HepG2 (cell line): ENCODE data around the gene SARS2. TPM values are rescaled to one million over a fixed set of nuclear protein-coding genes. Genes with fewer than 3 reads are reported as not detected.

Experiments
- CBFB ChIP-seq: sonication (generic); formaldehyde crosslinking; IDR thresholded peaks from 2 replicates; pipeline ENCODE4 v1.4.0; 2020; ENCODE audit warnings: missing genetic modification reagents
- HDAC1 ChIP-seq: sonication (generic); formaldehyde crosslinking; IDR thresholded peaks from 2 replicates; pipeline ENCODE4 v1.5.1; 2020; ENCODE audit warnings: mild to moderate bottlenecking, missing genetic modification reagents
- HNRNPL ChIP-seq: fragments of 200-400 bp; formaldehyde crosslinking; IDR thresholded peaks from 2 replicates; pipeline ENCODE4 v1.6.1; 2017; ENCODE audit warnings: mild to moderate bottlenecking, low read depth, low read length
- MEF2D ChIP-seq: sonication (generic); formaldehyde crosslinking; IDR thresholded peaks from 2 replicates; pipeline ENCODE4 v1.5.1; 2020; ENCODE audit warnings: mild to moderate bottlenecking, missing genetic modification reagents
- NCOA5 ChIP-seq: sonication (generic); formaldehyde crosslinking; IDR thresholded peaks from 2 replicates; pipeline ENCODE4 v1.4.0; 2020; ENCODE audit warnings: missing genetic modification reagents
- NFE2 ChIP-seq: sonication (generic); formaldehyde crosslinking; IDR thresholded peaks from 2 replicates; pipeline ENCODE4 v1.4.0; 2020; ENCODE audit warnings: missing genetic modification reagents
- SALL1 ChIP-seq: sonication (generic); formaldehyde crosslinking; IDR thresholded peaks from 2 replicates; pipeline ENCODE4 v1.8.0; 2022; ENCODE audit warnings: mild to moderate bottlenecking, missing genetic modification reagents
- SCMH1 ChIP-seq: sonication (generic); formaldehyde crosslinking; IDR thresholded peaks from 2 replicates; pipeline ENCODE4 v1.9.0; 2021; ENCODE audit warnings: missing genetic modification reagents, mild to moderate bottlenecking, borderline replicate concordance
- SKI ChIP-seq: fragments of 450-650 bp; IDR thresholded peaks from one replicate; pipeline ENCODE4 v1.6.1; 2018; ENCODE audit warnings: mild to moderate bottlenecking; ENCODE audit not compliant: partially characterized antibody
- SMAD3 ChIP-seq: sonication (generic); formaldehyde crosslinking; IDR thresholded peaks from 2 replicates; pipeline ENCODE4 v1.4.0; 2020; ENCODE audit warnings: missing genetic modification reagents
- TBP ChIP-seq: sonication (generic); formaldehyde crosslinking; IDR thresholded peaks from 2 replicates; pipeline ENCODE4 v1.5.0; 2020; ENCODE audit warnings: missing genetic modification reagents
- ZNF101 ChIP-seq: sonication (generic); formaldehyde crosslinking; IDR thresholded peaks from 2 replicates; pipeline ENCODE4 v1.4.0; 2020; ENCODE audit warnings: mild to moderate bottlenecking, low read depth, missing genetic modification reagents, borderline replicate concordance
- ZNF263 ChIP-seq: sonication (generic); formaldehyde crosslinking; IDR thresholded peaks from 2 replicates; pipeline ENCODE4 v1.4.0; 2020; ENCODE audit warnings: missing genetic modification reagents
- ZNF670 ChIP-seq: sonication (generic); formaldehyde crosslinking; IDR thresholded peaks from 2 replicates; pipeline ENCODE4 v1.8.0; 2022; ENCODE audit warnings: mild to moderate bottlenecking, missing genetic modification reagents, borderline replicate concordance
- polyA plus RNA-seq, 8 experiments: library from polyadenylated mRNA; depleted of rRNA in 3 of 8; stranded (reverse) in 7 of 8; unstranded in 1 of 8; fragments of >200 nt; fragmentation: Illumina TruSeq in 4 of 8; extraction: Trizol in 4 of 8; gene quantifications; 2 replicates each; pipeline versions ENCODE4 v1.2.1 to v1.2.3, GENCODE V29; 2011 to 2016; ENCODE audit warnings: low read depth in 4 of 8, missing spikeins in 1 of 8, mixed read lengths in 1 of 8; ENCODE audit not compliant: insufficient read depth in 1 of 8
- total RNA-seq, 5 experiments: library from RNA; depleted of rRNA; stranded (reverse); fragments of >200 nt; fragmentation: Illumina TruSeq; extraction: Trizol; gene quantifications; 2 replicates each; pipeline ENCODE4 v1.2.3, GENCODE V29; 2016; ENCODE audit warnings: low read depth in 1 of 5
- TF ChIP-seq, protein P1 (sequence below): sonication (generic); formaldehyde crosslinking; IDR thresholded peaks from 2 replicates; pipeline ENCODE4 v1.5.1; 2020; ENCODE audit warnings: mild to moderate bottlenecking, missing genetic modification reagents, moderate library complexity
- TF ChIP-seq, protein P2 (sequence below), 2 experiments: sonication (generic) in 1 of 2; formaldehyde crosslinking in 1 of 2; IDR thresholded peaks; 2 replicates each; pipeline versions ENCODE4 v1.4.0 to v1.6.1; 2018 to 2020; ENCODE audit warnings: missing genetic modification reagents in 2 of 2, borderline replicate concordance in 1 of 2, low read depth in 1 of 2, mild to moderate bottlenecking in 1 of 2, missing biosample characterization in 1 of 2
- TF ChIP-seq, protein P3 (sequence below): sonication (generic); formaldehyde crosslinking; IDR thresholded peaks from 2 replicates; pipeline ENCODE4 v1.5.1; 2020; ENCODE audit warnings: missing genetic modification reagents, mild to moderate bottlenecking, borderline replicate concordance
- TF ChIP-seq, protein P4 (sequence below): sonication (generic); formaldehyde crosslinking; IDR thresholded peaks from 2 replicates; pipeline ENCODE4 v1.8.0; 2022; ENCODE audit warnings: low read depth, missing genetic modification reagents
- TF ChIP-seq, protein P5 (sequence below): sonication (generic); formaldehyde crosslinking; IDR thresholded peaks from 2 replicates; pipeline ENCODE4 v1.5.1; 2020; ENCODE audit warnings: mild to moderate bottlenecking, missing genetic modification reagents, moderate library complexity

Gene SARS2
- total and polyA plus RNA-seq, 2 of the 13 experiments (the other 11 are each of a cell fraction or from before 2014, with no cell fraction given) = 40.0 to 48.6 TPM

DNA sequence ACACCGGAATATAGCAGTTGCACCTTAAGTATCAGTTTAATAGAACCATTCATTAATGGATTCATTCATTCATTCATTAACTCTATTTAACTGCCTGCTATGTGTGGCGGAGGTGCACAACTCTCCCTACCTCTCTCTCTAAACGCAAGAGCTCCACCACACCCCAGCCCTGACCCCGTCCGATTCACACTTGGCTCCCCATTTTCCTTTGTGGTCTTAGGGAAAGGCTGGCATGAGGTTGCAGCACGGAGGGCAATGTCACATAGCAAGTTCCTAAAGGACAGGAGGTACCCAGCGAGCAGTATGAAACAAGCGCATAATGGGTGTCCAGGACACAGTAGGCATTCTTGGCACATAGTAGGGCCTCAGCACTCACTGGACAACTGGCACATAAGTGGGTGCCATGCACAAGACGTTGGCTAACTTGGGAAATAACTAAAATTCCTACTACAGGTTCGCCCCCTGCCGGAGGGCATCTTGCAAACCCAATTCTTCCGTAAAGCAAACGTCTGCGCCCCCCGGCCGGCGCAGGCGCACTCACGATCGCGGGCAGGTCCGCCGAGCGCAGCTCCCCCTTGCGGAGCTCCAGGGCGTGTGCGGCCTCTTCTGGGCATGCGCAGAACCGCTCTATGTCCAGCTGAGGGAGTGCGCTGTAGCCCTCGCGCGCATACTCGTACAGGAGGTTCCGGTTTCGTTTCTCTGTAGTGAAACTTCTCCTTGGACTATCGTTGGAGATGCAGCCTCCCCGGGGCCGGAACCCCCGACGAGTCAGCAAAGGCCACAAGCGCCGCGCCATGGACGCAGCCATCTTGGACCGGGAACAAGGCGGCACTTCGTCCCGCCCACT, at the start of gene SARS2 (continued):
- TF ChIP-seq, protein P1, sequence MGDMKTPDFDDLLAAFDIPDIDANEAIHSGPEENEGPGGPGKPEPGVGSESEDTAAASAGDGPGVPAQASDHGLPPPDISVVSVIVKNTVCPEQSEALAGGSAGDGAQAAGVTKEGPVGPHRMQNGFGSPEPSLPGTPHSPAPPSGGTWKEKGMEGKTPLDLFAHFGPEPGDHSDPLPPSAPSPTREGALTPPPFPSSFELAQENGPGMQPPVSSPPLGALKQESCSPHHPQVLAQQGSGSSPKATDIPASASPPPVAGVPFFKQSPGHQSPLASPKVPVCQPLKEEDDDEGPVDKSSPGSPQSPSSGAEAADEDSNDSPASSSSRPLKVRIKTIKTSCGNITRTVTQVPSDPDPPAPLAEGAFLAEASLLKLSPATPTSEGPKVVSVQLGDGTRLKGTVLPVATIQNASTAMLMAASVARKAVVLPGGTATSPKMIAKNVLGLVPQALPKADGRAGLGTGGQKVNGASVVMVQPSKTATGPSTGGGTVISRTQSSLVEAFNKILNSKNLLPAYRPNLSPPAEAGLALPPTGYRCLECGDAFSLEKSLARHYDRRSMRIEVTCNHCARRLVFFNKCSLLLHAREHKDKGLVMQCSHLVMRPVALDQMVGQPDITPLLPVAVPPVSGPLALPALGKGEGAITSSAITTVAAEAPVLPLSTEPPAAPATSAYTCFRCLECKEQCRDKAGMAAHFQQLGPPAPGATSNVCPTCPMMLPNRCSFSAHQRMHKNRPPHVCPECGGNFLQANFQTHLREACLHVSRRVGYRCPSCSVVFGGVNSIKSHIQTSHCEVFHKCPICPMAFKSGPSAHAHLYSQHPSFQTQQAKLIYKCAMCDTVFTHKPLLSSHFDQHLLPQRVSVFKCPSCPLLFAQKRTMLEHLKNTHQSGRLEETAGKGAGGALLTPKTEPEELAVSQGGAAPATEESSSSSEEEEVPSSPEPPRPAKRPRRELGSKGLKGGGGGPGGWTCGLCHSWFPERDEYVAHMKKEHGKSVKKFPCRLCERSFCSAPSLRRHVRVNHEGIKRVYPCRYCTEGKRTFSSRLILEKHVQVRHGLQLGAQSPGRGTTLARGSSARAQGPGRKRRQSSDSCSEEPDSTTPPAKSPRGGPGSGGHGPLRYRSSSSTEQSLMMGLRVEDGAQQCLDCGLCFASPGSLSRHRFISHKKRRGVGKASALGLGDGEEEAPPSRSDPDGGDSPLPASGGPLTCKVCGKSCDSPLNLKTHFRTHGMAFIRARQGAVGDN (CRISPR knock-in tag) = peak; percentile 79
- TF ChIP-seq ZNF101 (CRISPR knock-in tag) = no peak
- TF ChIP-seq HNRNPL = peak; percentile 80; the same call in 1 of the 2 replicates
- no peak; the same call in 1 of the 2 replicates for TF ChIP-seq NFE2 (CRISPR knock-in tag)
- TF ChIP-seq, protein P2, sequence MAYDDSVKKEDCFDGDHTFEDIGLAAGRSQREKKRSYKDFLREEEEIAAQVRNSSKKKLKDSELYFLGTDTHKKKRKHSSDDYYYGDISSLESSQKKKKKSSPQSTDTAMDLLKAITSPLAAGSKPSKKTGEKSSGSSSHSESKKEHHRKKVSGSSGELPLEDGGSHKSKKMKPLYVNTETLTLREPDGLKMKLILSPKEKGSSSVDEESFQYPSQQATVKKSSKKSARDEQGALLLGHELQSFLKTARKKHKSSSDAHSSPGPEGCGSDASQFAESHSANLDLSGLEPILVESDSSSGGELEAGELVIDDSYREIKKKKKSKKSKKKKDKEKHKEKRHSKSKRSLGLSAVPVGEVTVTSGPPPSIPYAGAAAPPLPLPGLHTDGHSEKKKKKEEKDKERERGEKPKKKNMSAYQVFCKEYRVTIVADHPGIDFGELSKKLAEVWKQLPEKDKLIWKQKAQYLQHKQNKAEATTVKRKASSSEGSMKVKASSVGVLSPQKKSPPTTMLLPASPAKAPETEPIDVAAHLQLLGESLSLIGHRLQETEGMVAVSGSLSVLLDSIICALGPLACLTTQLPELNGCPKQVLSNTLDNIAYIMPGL (CRISPR knock-in tag; IDR thresholded peaks at IDR 0.05; ENCODE audit: borderline replicate concordance in 1 of 2, low read depth in 1 of 2) = peak; percentile 80 to 85
- TF ChIP-seq, protein P3, sequence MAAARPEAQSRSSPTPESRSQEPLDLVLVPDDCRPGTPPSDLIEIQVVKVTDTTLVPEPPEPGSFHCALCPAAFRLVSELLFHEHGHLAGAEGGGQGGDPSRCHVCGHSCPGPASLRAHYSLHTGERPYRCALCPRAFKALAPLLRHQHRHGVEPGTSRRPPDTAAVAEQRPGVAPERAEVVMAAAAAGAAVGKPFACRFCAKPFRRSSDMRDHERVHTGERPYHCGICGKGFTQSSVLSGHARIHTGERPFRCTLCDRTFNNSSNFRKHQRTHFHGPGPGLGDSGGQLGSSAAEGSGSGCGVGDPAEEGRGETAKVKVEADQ (CRISPR knock-in tag) = no peak
- TF ChIP-seq SKI = peak; percentile 11
- TF ChIP-seq, protein P4, sequence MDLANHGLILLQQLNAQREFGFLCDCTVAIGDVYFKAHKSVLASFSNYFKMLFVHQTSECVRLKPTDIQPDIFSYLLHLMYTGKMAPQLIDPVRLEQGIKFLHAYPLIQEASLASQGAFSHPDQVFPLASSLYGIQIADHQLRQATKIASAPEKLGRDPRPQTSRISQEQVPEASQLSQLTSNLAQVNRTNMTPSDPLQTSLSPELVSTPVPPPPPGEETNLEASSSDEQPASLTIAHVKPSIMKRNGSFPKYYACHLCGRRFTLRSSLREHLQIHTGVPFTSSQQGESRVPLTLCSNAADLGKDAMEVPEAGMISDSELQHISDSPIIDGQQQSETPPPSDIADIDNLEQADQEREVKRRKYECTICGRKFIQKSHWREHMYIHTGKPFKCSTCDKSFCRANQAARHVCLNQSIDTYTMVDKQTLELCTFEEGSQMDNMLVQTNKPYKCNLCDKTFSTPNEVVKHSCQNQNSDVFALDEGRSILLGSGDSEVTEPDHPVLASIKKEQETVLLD (CRISPR knock-in tag) = peak; percentile 56
- no peak for TF ChIP-seq ZNF670 (CRISPR knock-in tag)
- no peak for TF ChIP-seq SCMH1
- peak; percentile 84 for TF ChIP-seq SMAD3 (CRISPR knock-in tag)
- TF ChIP-seq MEF2D (CRISPR knock-in tag) = peak; percentile 70; the same call in 1 of the 2 replicates
- TF ChIP-seq NCOA5 = no peak
- 0 out of 2 replicates have a peak, but pooled peaks have one; percentile 17 for TF ChIP-seq CBFB
- TF ChIP-seq, protein P5, sequence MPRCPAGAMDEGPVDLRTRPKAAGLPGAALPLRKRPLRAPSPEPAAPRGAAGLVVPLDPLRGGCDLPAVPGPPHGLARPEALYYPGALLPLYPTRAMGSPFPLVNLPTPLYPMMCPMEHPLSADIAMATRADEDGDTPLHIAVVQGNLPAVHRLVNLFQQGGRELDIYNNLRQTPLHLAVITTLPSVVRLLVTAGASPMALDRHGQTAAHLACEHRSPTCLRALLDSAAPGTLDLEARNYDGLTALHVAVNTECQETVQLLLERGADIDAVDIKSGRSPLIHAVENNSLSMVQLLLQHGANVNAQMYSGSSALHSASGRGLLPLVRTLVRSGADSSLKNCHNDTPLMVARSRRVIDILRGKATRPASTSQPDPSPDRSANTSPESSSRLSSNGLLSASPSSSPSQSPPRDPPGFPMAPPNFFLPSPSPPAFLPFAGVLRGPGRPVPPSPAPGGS (CRISPR knock-in tag) = 0 out of 2 replicates have a peak, but pooled peaks have one; percentile 4
- TF ChIP-seq ZNF263 (CRISPR knock-in tag) = no peak
- TF ChIP-seq SALL1 (CRISPR knock-in tag) = peak; percentile 69
- TF ChIP-seq HDAC1 (CRISPR knock-in tag) = peak; percentile 51
- TF ChIP-seq TBP (CRISPR knock-in tag) = 0 out of 2 replicates have a peak, but pooled peaks have one; percentile 65
